Natural killer cell (primary cell): ENCODE data around the gene GAGE12D. TPM values are rescaled to one million over a fixed set of nuclear protein-coding genes. Genes with fewer than 3 reads are reported as not detected.
"Not testable (repeated sequence)": the region's sequence is repeated elsewhere in the genome, so short reads cannot be mapped to it uniquely, and the experiment has no call there.

ENCODE experiments used
- ATAC-seq, 3 donors: fragments of 150-1000 bp in 2 of 3; fragments of 200-7000 bp in 1 of 3; cut with Tn5 transposase; 1 replicate in 1 of 3; 2 replicates in 2 of 3; pipeline ENCODE4 v1.10.0; 2021; ENCODE audit warnings: mild to moderate bottlenecking in 2 of 3, moderate library complexity in 2 of 3
- DNase-seq, 2 donors: peaks; one replicate each; pipeline versions ENCODE4 v3.0.0 to v3.0.0-alpha.2; 2013 to 2021; ENCODE audit warnings: mixed read lengths in 1 of 2
- H3K27ac ChIP-seq: one replicate; pipeline ENCODE4 v1.5.1; 2013; ENCODE audit warnings: mild to moderate bottlenecking, low read length
- H3K27me3 ChIP-seq: one replicate; pipeline ENCODE4 v1.6.1; 2013; ENCODE audit warnings: low read length; ENCODE audit not compliant: control insufficient read depth, insufficient read depth
- H3K36me3 ChIP-seq: one replicate; pipeline ENCODE4 v1.6.1; 2013; ENCODE audit warnings: low read length; ENCODE audit not compliant: control insufficient read depth, insufficient read depth
- H3K4me1 ChIP-seq: one replicate; pipeline ENCODE4 v1.6.1; 2013; ENCODE audit warnings: low read length; ENCODE audit not compliant: control insufficient read depth, insufficient read depth
- H3K4me3 ChIP-seq: one replicate; pipeline ENCODE4 v1.5.1; 2013; ENCODE audit warnings: low read length
- H3K9me3 ChIP-seq: one replicate; pipeline ENCODE4 v1.6.1; 2013; ENCODE audit warnings: low read length; ENCODE audit not compliant: control insufficient read depth, insufficient read depth
- H3K27ac Mint-ChIP-seq, 2 donors: one replicate each; pipeline ENCODE4 v1.8.0; 2022; ENCODE audit warnings: mild to moderate bottlenecking in 2 of 2, mixed read lengths in 2 of 2, moderate library complexity in 1 of 2
- H3K27me3 Mint-ChIP-seq, 2 donors: one replicate each; pipeline ENCODE4 v1.8.0; 2022; ENCODE audit warnings: low read depth in 2 of 2, mixed read lengths in 2 of 2
- H3K36me3 Mint-ChIP-seq: one replicate; pipeline ENCODE4 v1.8.0; 2022; ENCODE audit warnings: mixed read lengths
- H3K4me1 Mint-ChIP-seq, 2 donors: one replicate each; pipeline ENCODE4 v1.8.0; 2022; ENCODE audit warnings: mixed read lengths in 2 of 2
- H3K4me3 Mint-ChIP-seq: one replicate; pipeline ENCODE4 v1.8.0; 2022; ENCODE audit warnings: mild to moderate bottlenecking, moderate library complexity, mixed read lengths
- H3K9me3 Mint-ChIP-seq, 2 donors: one replicate each; pipeline ENCODE4 v1.8.0; 2022; ENCODE audit warnings: mixed read lengths in 2 of 2
- WGBS: methylation state at CpG from one replicate; pipeline ENCODE4 v1.1.7; 2013; ENCODE audit warnings: missing lambda C conversion rate; ENCODE audit not compliant: insufficient coverage; 5-methylcytosine and 5-hydroxymethylcytosine counted together
- intact Hi-C: fragments of 100-400 bp; cut with micrococcal nuclease; formaldehyde crosslinking; loops from one replicate; pipeline ENCODE4 v1.14.2; 2022
- total RNA-seq, 4 donors: library from RNA; stranded (reverse); fragments of 120-200 nt in 1 of 4; gene quantifications; one replicate each; pipeline versions ENCODE4 v1.2.3 to v1.2.4, GENCODE V29; 2013 to 2022

The GAGE12D gene
- total RNA-seq, 3 donors from 2014 or later (not counting 1 experiment from before 2014, with no cell fraction given) = not detected

GRCh38 chrX:49589196-49589595 lies 47.7 kb downstream of the GAGE12D start, which contains the start of gene GAGE2A:
TSS of gene GAGE2A (plus strand) at chrX:49589496. CDS start at chrX:49590651, 1,155 bp downstream.
- intact Hi-C loops, H3K4me3 ChIP-seq, ATAC-seq, H3K9me3 Mint-ChIP-seq, H3K4me3 Mint-ChIP-seq, H3K36me3 Mint-ChIP-seq, H3K36me3 ChIP-seq, H3K27ac ChIP-seq, H3K9me3 ChIP-seq, DNase-seq, H3K4me1 Mint-ChIP-seq, H3K27me3 Mint-ChIP-seq, H3K27me3 ChIP-seq, H3K27ac Mint-ChIP-seq, H3K4me1 ChIP-seq: not testable (repeated sequence)
- no CpG with 5 or more reads among the region's 16 CpGs for whole genome bisulfite sequencing

GRCh38 chrX:49589769-49590478 lies 48.4 kb downstream of the GAGE12D start:
- H3K4me3 ChIP-seq, H3K36me3 ChIP-seq, H3K4me1 ChIP-seq, H3K9me3 Mint-ChIP-seq, intact Hi-C loops, H3K27ac Mint-ChIP-seq, H3K36me3 Mint-ChIP-seq, H3K27me3 Mint-ChIP-seq, ATAC-seq, H3K27me3 ChIP-seq, H3K9me3 ChIP-seq, H3K4me3 Mint-ChIP-seq, H3K27ac ChIP-seq, H3K4me1 Mint-ChIP-seq: not testable (repeated sequence)
- WGBS = 94% methylated on average over 17 of the region's 37 CpGs
- DNase-seq = peak in 1 of 2 donors; percentile 15

- H3K9me3 ChIP-seq, H3K27me3 ChIP-seq, H3K36me3 ChIP-seq, intact Hi-C loops, H3K4me1 Mint-ChIP-seq, H3K27ac ChIP-seq, H3K4me3 Mint-ChIP-seq, ATAC-seq, H3K4me3 ChIP-seq, H3K4me1 ChIP-seq, H3K36me3 Mint-ChIP-seq, H3K27ac Mint-ChIP-seq, DNase-seq, H3K9me3 Mint-ChIP-seq, H3K27me3 Mint-ChIP-seq: not testable (repeated sequence)
- WGBS = 100% methylated on average over 5 of the region's 17 CpGs
These were observed 49.0 kb downstream of the GAGE12D start for GRCh38 chrX:49590488-49590887.

Other genes with a start within 250 kb of the GAGE12D start
- gene GAGE10, start 238.1 kb upstream of the GAGE12D start, total RNA-seq = not detected
- gene GAGE12J, start 219.7 kb upstream of the GAGE12D start, total RNA-seq = not detected
- gene GAGE13, start 210.2 kb upstream of the GAGE12D start, total RNA-seq = not detected
- gene GAGE12C, start 9.6 kb upstream of the GAGE12D start, total RNA-seq = not detected
- gene GAGE12E, start 9.6 kb downstream of the GAGE12D start, total RNA-seq = not detected
- gene GAGE12F, start 19.1 kb downstream of the GAGE12D start, total RNA-seq = not detected
- gene GAGE12G, start 28.7 kb downstream of the GAGE12D start, total RNA-seq = not detected
- gene GAGE12H, start 38.2 kb downstream of the GAGE12D start, total RNA-seq = not detected
- not detected for gene GAGE2A, start 47.8 kb downstream of the GAGE12D start, total RNA-seq
- gene GAGE1, start 57.3 kb downstream of the GAGE12D start, total RNA-seq = not detected
- not detected for gene PAGE1, start 154.3 kb downstream of the GAGE12D start, total RNA-seq